GM12892 (cell line): ENCODE measurements around the gene EPHB2.

Experiments used
- DNase-seq: peaks from one replicate; pipeline ENCODE4 v3.0.0; 2011; ENCODE audit not compliant: insufficient read length
- FAIRE-seq: peaks from 2 replicates; lab custom pipeline; 2011; peaks lifted over from hg19 to GRCh38; lab: Jason Lieb, UNC
- POLR2A ChIP-seq: IDR thresholded peaks from 2 replicates; pipeline ENCODE4 v1.6.1; 2011; ENCODE audit warnings: low read depth, low read length, control low read depth
- POLR2AphosphoS5 ChIP-seq: IDR thresholded peaks from 2 replicates; pipeline ENCODE4 v1.6.1; 2011; ENCODE audit warnings: low read depth, low read length, control low read depth
- TAF1 ChIP-seq: IDR thresholded peaks from 2 replicates; pipeline ENCODE4 v1.6.1; 2011; ENCODE audit warnings: low read depth, mild to moderate bottlenecking, control low read depth, low read length, borderline replicate concordance

EPHB2 gene

GRCh38 chr1:22711071-22711470 is 432 bp downstream of the EPHB2 start:
- FAIRE-seq (no peak), DNase-seq (no peak)
- TF ChIP-seq TAF1 (no peak), POLR2A (no peak), POLR2AphosphoS5 (no peak)

- FAIRE-seq (peak; percentile 81), DNase-seq (no peak)
- TF ChIP-seq POLR2AphosphoS5 = no peak
- TF ChIP-seq TAF1 = no peak
- no peak for TF ChIP-seq POLR2A
Measured at GRCh38 chr1:22711591-22712501, 1.2 kb downstream of the EPHB2 start.

- TF ChIP-seq POLR2A = no peak
- no peak for TF ChIP-seq POLR2AphosphoS5
- no peak for TF ChIP-seq TAF1
- FAIRE-seq = no peak
- peak; percentile 65 for DNase-seq
Measured at GRCh38 chr1:22712502-22713271, 2.0 kb downstream of the EPHB2 start.

- TF ChIP-seq POLR2A = no peak
- no peak for TF ChIP-seq TAF1
- no peak for TF ChIP-seq POLR2AphosphoS5
- FAIRE-seq = no peak
- no peak for DNase-seq
Measured at GRCh38 chr1:22714455-22714854, 3.8 kb downstream of the EPHB2 start.

GRCh38 chr1:22717037-22717760 is 6.6 kb downstream of the EPHB2 start:
- TF ChIP-seq POLR2A (no peak), POLR2AphosphoS5 (no peak), TAF1 (no peak)
- DNase-seq = no peak
- no peak for FAIRE-seq

GRCh38 chr1:22721122-22721873 is 10.7 kb downstream of the EPHB2 start:
- DNase-seq = no peak
- FAIRE-seq = no peak
- TF ChIP-seq POLR2AphosphoS5 = no peak
- TF ChIP-seq TAF1 = no peak
- TF ChIP-seq POLR2A = no peak

- FAIRE-seq (no peak), DNase-seq (no peak)
- TF ChIP-seq POLR2A = no peak
- TF ChIP-seq POLR2AphosphoS5 = no peak
- TF ChIP-seq TAF1 = no peak
Measured at GRCh38 chr1:22722901-22723550, 12.4 kb downstream of the EPHB2 start.

- DNase-seq (no peak), FAIRE-seq (no peak)
Measured at GRCh38 chr1:22727873-22728272, 17.2 kb downstream of the EPHB2 start.

GRCh38 chr1:22728751-22729399 is 18.2 kb downstream of the EPHB2 start:
- FAIRE-seq (no peak), DNase-seq (no peak)
- TF ChIP-seq POLR2AphosphoS5 (no peak), TAF1 (no peak), POLR2A (no peak)

More at GRCh38 chr1:22727873-22728272, 17.2 kb downstream of the EPHB2 start:
- TF ChIP-seq POLR2A (no peak), POLR2AphosphoS5 (no peak), TAF1 (no peak)

GRCh38 chr1:22729400-22729773 is 18.7 kb downstream of the EPHB2 start:
- DNase-seq (no peak), FAIRE-seq (no peak)
- TF ChIP-seq POLR2AphosphoS5 (no peak), TAF1 (no peak), POLR2A (no peak)
